Duodenal mucosa (tissue), 2 donors: ENCODE results near the gene MAST4.

Experiments
- H3K27ac ChIP-seq: one replicate; pipeline ENCODE4 v1.7.0; 2013; ENCODE audit warnings: low read depth, low read length
- H3K27me3 ChIP-seq, 2 donors: one replicate each; pipeline ENCODE4 v1.7.0; 2013; ENCODE audit warnings: low read length in 2 of 2, control low read depth in 1 of 2; ENCODE audit not compliant: insufficient read depth in 2 of 2, control insufficient read depth in 1 of 2
- H3K36me3 ChIP-seq, 2 donors: one replicate each; pipeline ENCODE4 v1.7.0; 2013; ENCODE audit warnings: low read length in 2 of 2, control low read depth in 1 of 2; ENCODE audit not compliant: insufficient read depth in 2 of 2, control insufficient read depth in 1 of 2
- H3K4me1 ChIP-seq, 2 donors: one replicate each; pipeline ENCODE4 v1.7.0; 2013; ENCODE audit warnings: low read length in 2 of 2, control low read depth in 1 of 2; ENCODE audit not compliant: insufficient read depth in 2 of 2, control insufficient read depth in 1 of 2
- H3K4me3 ChIP-seq, 2 donors: one replicate each; pipeline ENCODE4 v1.7.0; 2013; ENCODE audit warnings: low read length in 2 of 2, low read depth in 1 of 2
- H3K9ac ChIP-seq, 2 donors: one replicate each; pipeline ENCODE4 v1.7.0; 2013; ENCODE audit warnings: low read length in 2 of 2, low read depth in 1 of 2
- H3K9me3 ChIP-seq, 2 donors: one replicate each; pipeline ENCODE4 v1.7.0; 2013; ENCODE audit warnings: low read length in 2 of 2, control low read depth in 1 of 2; ENCODE audit not compliant: control insufficient read depth in 1 of 2

The MAST4 gene

DNA sequence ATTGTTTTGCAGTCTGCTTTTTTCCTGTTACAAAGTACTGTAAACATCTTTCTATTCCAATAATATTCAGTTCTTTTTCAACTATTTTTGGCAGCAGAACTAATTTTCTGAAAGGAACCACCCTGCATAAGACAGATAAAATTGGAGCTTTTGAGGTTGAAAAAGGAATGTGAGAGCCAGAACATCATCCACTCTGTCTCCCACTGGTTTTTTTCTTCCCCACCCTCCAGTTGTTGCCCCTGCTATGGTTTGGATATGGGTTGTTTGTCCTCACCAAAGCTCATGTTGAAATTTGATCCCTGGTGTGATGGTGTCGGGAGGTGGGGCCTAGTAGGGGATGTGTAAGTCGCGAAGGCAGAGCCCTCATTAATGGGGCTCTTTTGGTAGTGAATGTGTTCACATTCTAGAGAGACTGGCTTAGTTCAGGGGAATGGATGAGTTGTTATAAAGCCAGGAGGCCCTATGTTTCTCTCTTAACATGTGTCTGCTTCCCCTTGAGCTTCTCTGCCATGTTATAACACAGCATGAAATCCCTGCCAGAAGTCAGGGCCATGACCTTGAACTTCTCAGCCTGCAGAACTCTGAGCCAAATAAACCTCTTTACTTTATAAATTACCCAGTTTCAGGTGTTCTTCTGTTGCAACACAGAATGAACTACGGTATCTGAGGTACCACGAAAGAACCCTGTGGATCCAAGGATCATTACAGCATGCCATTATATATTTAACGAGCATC is 34.8 kb upstream of the MAST4 start:
- no peaks in the 10 kb centered on the region for H3K4me1 ChIP-seq
- H3K9me3 ChIP-seq, result no peaks in the 10 kb centered on the region
- H3K27ac ChIP-seq, result no peak overlapping the region
- H3K4me3 ChIP-seq, result no peak overlapping the region
- H3K27me3 ChIP-seq, result no peaks in the 10 kb centered on the region
- no peaks in the 10 kb centered on the region for H3K36me3 ChIP-seq
- H3K9ac ChIP-seq, result no peak overlapping the region

DNA sequence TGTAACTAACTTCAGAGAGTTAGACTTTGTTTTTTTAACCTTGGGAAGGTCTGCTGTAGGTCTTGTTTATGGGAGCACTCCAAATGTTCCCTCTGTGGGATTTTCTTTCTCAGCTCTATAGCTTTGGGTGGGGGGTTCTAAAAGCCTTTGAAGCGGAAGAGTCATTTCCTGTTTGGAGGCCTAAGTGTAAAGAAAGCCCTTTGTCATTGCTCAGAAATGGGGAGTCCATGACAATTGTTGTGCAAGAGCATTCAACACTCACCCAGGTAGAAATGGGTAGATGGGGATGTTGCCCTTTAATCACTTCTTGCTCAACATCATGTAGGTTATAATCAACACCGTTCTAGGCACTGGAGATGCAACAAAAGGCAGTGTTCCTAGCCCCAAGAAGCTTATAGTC is 30.3 kb upstream of the MAST4 start:
- H3K9me3 ChIP-seq, result no peaks in the 10 kb centered on the region
- no peaks in the 10 kb centered on the region for H3K36me3 ChIP-seq

DNA sequence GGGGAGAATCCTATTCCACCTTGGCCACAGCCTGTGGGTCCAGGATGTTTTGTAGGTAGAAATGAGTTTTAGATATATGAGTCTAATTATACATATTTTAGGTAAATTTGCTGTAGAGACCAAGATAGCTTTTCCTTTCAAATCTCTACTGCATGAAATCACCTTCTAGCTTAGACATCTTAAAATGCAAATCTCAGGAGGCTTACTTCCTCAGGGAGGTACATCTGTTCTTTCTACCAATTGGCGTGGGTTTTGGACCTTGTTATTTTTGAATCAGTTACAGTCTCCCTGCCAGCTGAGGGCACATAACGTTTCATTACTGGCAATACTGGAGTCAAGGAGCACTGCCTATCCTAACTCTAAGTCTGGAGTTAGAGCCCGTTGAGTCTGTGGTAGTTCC is 28.7 kb upstream of the MAST4 start:
- H3K9me3 ChIP-seq, result no peaks in the 10 kb centered on the region
- no peaks in the 10 kb centered on the region for H3K4me1 ChIP-seq
- no peaks in the 10 kb centered on the region for H3K27me3 ChIP-seq
- no peak overlapping the region for H3K9ac ChIP-seq
- H3K27ac ChIP-seq, result no peak overlapping the region
- no peak overlapping the region for H3K4me3 ChIP-seq
- no peaks in the 10 kb centered on the region for H3K36me3 ChIP-seq

More for the DNA sequence above, 30.3 kb upstream of the MAST4 start:
- Histone ChIP-seq H3K4me3 (no peak overlapping the region), H3K9ac (no peak overlapping the region), H3K4me1 (no peaks in the 10 kb centered on the region), H3K27me3 (no peaks in the 10 kb centered on the region), H3K27ac (no peak overlapping the region)

DNA sequence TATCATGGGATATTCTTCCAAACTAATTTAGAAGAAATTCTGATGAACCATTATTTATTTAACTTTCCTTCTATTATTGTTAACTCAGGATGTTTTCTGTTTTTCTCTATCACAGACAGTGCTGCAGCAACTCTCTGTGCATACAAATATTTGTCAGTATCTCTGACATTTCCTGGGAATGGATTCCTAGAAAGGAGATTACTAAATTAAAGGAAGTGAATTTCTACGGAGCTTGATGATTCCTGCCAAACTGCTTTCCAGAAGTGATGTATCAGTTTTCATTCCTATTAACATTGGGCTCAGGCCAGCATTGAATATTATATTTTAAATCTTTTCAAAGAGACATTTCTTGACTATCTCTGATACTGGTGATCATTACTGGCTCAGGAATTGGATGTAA is 26.0 kb upstream of the MAST4 start:
- no peaks in the 10 kb centered on the region for H3K9me3 ChIP-seq
- H3K36me3 ChIP-seq, result no peaks in the 10 kb centered on the region
- H3K9ac ChIP-seq, result no peak overlapping the region
- H3K4me3 ChIP-seq, result no peak overlapping the region
- H3K4me1 ChIP-seq, result no peaks in the 10 kb centered on the region
- no peaks in the 10 kb centered on the region for H3K27me3 ChIP-seq
- H3K27ac ChIP-seq, result no peak overlapping the region

DNA sequence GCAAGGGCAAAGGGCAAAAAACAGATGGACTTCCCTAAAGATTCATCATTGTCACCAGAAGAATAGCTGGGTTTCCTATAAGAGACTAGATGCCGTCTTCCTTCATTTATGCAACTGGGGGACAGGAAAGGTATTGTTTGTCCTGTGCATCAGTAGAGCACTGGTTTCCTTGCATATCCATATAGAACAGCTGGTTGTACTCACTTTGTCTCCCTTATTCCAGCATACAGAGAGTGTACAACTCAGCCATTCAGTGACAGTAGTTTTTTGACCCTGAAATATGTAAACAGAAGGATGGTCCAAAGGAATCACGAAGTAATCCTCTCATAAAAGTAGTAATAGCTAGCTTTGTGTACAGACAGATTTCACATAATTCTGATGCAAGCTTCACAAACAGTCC is 22.5 kb upstream of the MAST4 start:
- Histone ChIP-seq H3K4me3 (no peak overlapping the region), H3K27ac (no peak overlapping the region), H3K9me3 (no peaks in the 10 kb centered on the region), H3K9ac (no peak overlapping the region), H3K4me1 (no peaks in the 10 kb centered on the region), H3K27me3 (no peaks in the 10 kb centered on the region), H3K36me3 (no peaks in the 10 kb centered on the region)

DNA sequence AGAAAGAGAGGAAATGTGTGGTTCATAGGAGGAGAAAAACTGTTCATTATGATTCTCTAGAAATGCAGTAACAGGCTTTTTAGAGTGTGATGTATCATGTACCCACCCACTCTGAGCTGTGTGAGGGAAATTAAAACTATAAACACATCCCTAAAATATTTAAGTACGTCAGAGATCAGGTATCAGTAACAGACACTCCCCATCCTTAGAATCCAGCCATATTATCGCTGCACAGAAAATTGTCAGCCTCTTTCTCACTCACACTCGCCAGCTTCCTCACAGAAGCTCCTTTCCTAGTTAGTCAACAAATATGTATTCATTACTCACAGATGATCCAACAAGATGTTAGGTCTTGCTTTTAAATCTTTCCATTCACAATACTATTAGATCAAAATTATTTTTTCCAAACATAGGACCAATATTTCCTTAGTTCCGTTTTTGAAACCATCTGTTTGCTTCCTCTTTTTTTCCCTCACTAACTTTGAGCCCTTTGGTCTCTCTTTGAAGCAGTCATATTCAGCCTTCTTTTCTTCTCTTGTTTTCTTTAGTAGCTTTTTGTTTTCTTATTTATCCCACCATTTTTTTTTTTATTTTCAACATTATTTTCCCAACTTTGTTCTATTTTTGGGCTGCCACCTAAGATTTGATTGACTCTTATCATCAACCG is 13.6 kb upstream of the MAST4 start:
- Histone ChIP-seq H3K4me1 (no peaks in the 10 kb centered on the region), H3K4me3 (no peak overlapping the region)

DNA sequence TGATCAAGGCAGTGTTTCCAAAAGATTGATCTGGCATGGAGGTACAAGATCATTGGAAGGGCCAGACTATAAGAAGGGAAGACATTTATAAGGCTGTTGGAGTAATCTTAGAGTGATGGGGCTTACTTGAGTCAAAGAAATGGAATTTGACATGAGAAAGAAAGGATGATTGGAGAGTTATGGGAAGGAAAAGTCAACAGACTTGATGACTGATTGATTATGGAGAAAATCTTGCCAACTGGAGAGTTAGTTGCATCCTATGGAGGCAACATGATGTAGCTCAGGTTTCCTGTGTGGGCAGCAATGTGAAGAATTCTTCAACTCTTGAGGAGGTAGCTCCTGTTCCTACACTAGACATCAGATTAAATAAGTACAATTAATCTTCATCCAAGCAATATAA is 10.9 kb upstream of the MAST4 start:
- H3K27ac ChIP-seq, result no peak overlapping the region
- H3K4me1 ChIP-seq, result no peaks in the 10 kb centered on the region
- H3K4me3 ChIP-seq, result no peak overlapping the region
- H3K9ac ChIP-seq, result no peak overlapping the region
- no peaks in the 10 kb centered on the region for H3K36me3 ChIP-seq
- no peaks in the 10 kb centered on the region for H3K9me3 ChIP-seq
- peaks cover 0 to 4% of the 10 kb centered on the region in 2 donors for H3K27me3 ChIP-seq

More for the DNA sequence above, 13.6 kb upstream of the MAST4 start:
- Histone ChIP-seq H3K36me3 (no peaks in the 10 kb centered on the region), H3K9me3 (no peaks in the 10 kb centered on the region), H3K9ac (no peak overlapping the region), H3K27ac (no peak overlapping the region), H3K27me3 (no peaks in the 10 kb centered on the region)

DNA sequence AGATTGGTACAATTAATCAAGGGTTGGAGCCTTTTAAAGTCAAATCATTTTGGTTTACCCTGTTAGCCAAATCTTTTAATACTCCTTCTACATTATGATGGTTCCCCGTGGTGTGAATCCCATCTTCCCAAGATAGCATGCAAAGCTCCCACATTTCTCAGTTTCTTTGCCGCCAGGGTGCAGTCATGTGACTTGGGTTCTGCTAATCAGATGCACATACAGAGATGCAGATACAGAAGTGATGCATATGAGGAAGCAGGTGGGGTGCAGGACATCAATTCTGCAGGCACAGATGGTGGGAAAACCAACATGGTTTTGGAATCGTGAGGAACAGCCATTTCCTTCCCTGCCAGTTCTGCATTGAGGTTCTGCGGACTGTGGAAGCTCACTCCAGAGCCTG is 8.4 kb upstream of the MAST4 start:
- Histone ChIP-seq H3K9me3 (no peaks in the 10 kb centered on the region), H3K4me3 (no peak overlapping the region), H3K27me3 (peaks cover 3 to 5% of the 10 kb centered on the region in 2 donors), H3K4me1 (no peaks in the 10 kb centered on the region), H3K9ac (no peak overlapping the region), H3K27ac (no peak overlapping the region), H3K36me3 (no peaks in the 10 kb centered on the region)

DNA sequence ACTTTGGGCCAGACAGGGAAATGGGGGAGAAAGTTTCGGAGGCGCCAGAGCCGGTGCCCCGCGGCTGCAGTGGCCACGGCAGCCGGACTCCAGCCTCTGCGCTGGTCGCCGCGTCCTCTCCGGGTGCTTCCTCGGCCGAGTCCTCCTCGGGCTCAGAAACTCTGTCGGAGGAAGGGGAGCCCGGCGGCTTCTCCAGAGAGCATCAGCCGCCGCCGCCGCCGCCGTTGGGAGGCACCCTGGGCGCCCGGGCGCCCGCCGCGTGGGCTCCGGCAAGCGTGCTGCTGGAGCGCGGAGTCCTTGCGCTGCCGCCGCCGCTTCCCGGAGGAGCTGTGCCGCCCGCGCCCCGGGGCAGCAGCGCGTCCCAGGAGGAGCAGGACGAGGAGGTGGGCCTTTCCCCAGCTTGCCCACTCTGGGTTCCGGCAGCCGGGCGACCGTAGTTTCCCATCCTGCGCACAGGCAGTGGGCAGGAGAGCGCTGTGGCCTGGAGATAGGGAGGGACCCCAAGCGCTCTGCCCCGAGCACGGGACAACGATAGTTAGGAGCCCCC is 516 bp downstream of the MAST4 start:
- no peaks in the 10 kb centered on the region for H3K36me3 ChIP-seq
- H3K4me1 ChIP-seq, result peaks cover 13 to 17% of the 10 kb centered on the region in 2 donors
- H3K9ac ChIP-seq, result peak overlapping the region in 1 of 2 donors; percentile 21
- H3K9me3 ChIP-seq, result no peaks in the 10 kb centered on the region
- H3K4me3 ChIP-seq, result peak overlapping the region; percentile 71 to 73
- peaks cover 25 to 40% of the 10 kb centered on the region in 2 donors for H3K27me3 ChIP-seq
- H3K27ac ChIP-seq, result no peak overlapping the region

DNA sequence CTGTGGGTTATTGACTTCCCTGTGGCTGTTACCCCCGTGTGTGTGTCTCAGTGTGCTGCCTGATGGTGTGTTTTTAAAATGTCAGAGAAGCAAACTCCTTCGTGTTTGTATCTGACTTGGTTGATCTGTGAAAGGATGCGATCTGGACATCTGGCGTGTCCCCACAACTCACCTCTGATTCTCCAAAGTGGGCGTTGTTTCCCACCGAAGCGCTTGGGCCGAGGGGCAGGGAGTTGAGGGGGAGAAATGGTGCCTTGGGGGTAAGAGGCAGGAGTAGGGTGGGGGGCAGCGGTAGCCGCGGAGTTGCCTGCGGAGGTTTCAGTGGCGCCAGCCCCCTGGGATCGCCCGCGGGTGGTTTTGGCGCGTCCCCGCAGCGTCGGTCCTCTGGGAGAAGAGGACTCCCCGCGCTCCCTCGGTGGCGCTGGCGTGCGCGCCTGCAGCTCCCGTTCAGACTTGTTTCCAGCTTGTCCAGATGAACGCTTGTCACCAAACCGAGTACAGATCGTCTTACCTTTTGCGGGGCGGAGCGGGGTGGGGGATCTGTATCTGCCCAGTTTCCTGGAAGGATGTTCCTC is 1.1 kb downstream of the MAST4 start:
- Histone ChIP-seq H3K27me3 (peaks cover 25 to 40% of the 10 kb centered on the region in 2 donors), H3K9ac (peak overlapping the region in 1 of 2 donors; percentile 21), H3K36me3 (no peaks in the 10 kb centered on the region), H3K4me3 (peak overlapping the region; percentile 71 to 73), H3K27ac (no peak overlapping the region), H3K9me3 (no peaks in the 10 kb centered on the region), H3K4me1 (peaks cover 13 to 17% of the 10 kb centered on the region in 2 donors)
